ENCODE measurements around the gene MOK. TPM values are rescaled to one million over a fixed set of nuclear protein-coding genes. Genes with fewer than 3 reads are reported as not detected.

MOK gene
- total and polyA plus RNA-seq, 2 donors (not counting 1 experiment from before 2014, with no cell fraction given) = 4.3 to 4.7 TPM

GRCh38 chr14:102320671-102321455 lies 15.9 kb upstream of the MOK start:
- H3K79me2 ChIP-seq (ENCODE audit: control insufficient read depth, insufficient read depth, low read length) = peaks cover 4% of the 10 kb centered on the region
- peak overlapping the region; percentile 81 for H3K27ac ChIP-seq (ENCODE audit: insufficient read depth, low read length)
- no peaks in the 10 kb centered on the region for H4K20me1 ChIP-seq (ENCODE audit: control insufficient read depth, extremely low read depth, insufficient read depth, low read length)
- H2AFZ ChIP-seq (ENCODE audit: low read length) = no peak overlapping the region
- H3K4me1 ChIP-seq (ENCODE audit: control insufficient read depth, extremely low read depth, insufficient read depth, low read length) = peaks cover 6% of the 10 kb centered on the region
- no peaks in the 10 kb centered on the region for H3K27me3 ChIP-seq (ENCODE audit: control insufficient read depth, insufficient read depth, low read length)
- no peak for TF ChIP-seq CTCF (conservative IDR thresholded peaks at IDR 0.05 in 1 of 2, IDR thresholded peaks at IDR 0.05 in 1 of 2; ENCODE audit: low read depth in 1 of 2, low read length in 2 of 2)
- TF ChIP-seq EZH2 (IDR thresholded peaks at IDR 0.05; ENCODE audit: low read length, missing control alignments) = no peak
- H3K4me3 ChIP-seq (replicated peaks in 1 of 4; ENCODE audit: control extremely low read depth in 1 of 4, insufficient read depth in 1 of 4, low read depth in 3 of 4, low read length in 4 of 4) = peak overlapping the region; percentile 60 to 87 (median 67)
- peak overlapping the region; percentile 77 for H3K4me2 ChIP-seq (ENCODE audit: extremely low read depth, insufficient read depth, low read length)
- H3K36me3 ChIP-seq (ENCODE audit: control insufficient read depth, insufficient read depth, low read length) = no peaks in the 10 kb centered on the region
- no peaks in the 10 kb centered on the region for H3K9me3 ChIP-seq (ENCODE audit: control insufficient read depth, insufficient read depth, low read depth, low read length)
- no peak for DNase-seq (ENCODE audit: low read depth in 2 of 2)
- no peak overlapping the region for H3K9ac ChIP-seq (ENCODE audit: insufficient read depth, low read length)

- Histone ChIP-seq H3K79me2 (ENCODE audit: control insufficient read depth, insufficient read depth, low read length) (peaks cover 4% of the 10 kb centered on the region), H3K27ac (ENCODE audit: insufficient read depth, low read length) (peak overlapping the region; percentile 81), H3K4me1 (ENCODE audit: control insufficient read depth, extremely low read depth, insufficient read depth, low read length) (peaks cover 7% of the 10 kb centered on the region), H3K36me3 (ENCODE audit: control insufficient read depth, insufficient read depth, low read length) (no peaks in the 10 kb centered on the region), H3K27me3 (ENCODE audit: control insufficient read depth, insufficient read depth, low read length) (no peaks in the 10 kb centered on the region), H2AFZ (ENCODE audit: low read length) (peak overlapping the region; percentile 22), H3K4me2 (ENCODE audit: extremely low read depth, insufficient read depth, low read length) (peak overlapping the region; percentile 77), H3K9me3 (ENCODE audit: control insufficient read depth, insufficient read depth, low read depth, low read length) (no peaks in the 10 kb centered on the region), H3K9ac (ENCODE audit: insufficient read depth, low read length) (peak overlapping the region; percentile 87), H4K20me1 (ENCODE audit: control insufficient read depth, extremely low read depth, insufficient read depth, low read length) (no peaks in the 10 kb centered on the region), H3K4me3 (replicated peaks in 1 of 4; ENCODE audit: control extremely low read depth in 1 of 4, insufficient read depth in 1 of 4, low read depth in 3 of 4, low read length in 4 of 4) (peak overlapping the region; percentile 60 to 87 (median 67))
- TF ChIP-seq EZH2 (IDR thresholded peaks at IDR 0.05; ENCODE audit: low read length, missing control alignments) (no peak), CTCF (conservative IDR thresholded peaks at IDR 0.05 in 1 of 2, IDR thresholded peaks at IDR 0.05 in 1 of 2; ENCODE audit: low read depth in 1 of 2, low read length in 2 of 2) (no peak)
- peak; percentile 46 to 62 for DNase-seq (ENCODE audit: low read depth in 2 of 2)
Observed at GRCh38 chr14:102320033-102320660, 15.2 kb upstream of the MOK start.

- no peaks in the 10 kb centered on the region for H3K27me3 ChIP-seq (ENCODE audit: control insufficient read depth, insufficient read depth, low read length)
- H3K4me2 ChIP-seq (ENCODE audit: extremely low read depth, insufficient read depth, low read length) = peak within 1 kb of the TSS; percentile 91
- peak within 1 kb of the TSS; percentile 87 for H3K9ac ChIP-seq (ENCODE audit: insufficient read depth, low read length)
- H3K79me2 ChIP-seq (ENCODE audit: control insufficient read depth, insufficient read depth, low read length) = peaks cover 4% of the 10 kb centered on the region
- H3K4me1 ChIP-seq (ENCODE audit: control insufficient read depth, extremely low read depth, insufficient read depth, low read length) = peaks cover 7% of the 10 kb centered on the region
- DNase-seq (ENCODE audit: low read depth in 2 of 2) = peak; percentile 84 to 90
- H4K20me1 ChIP-seq (ENCODE audit: control insufficient read depth, extremely low read depth, insufficient read depth, low read length) = no peaks in the 10 kb centered on the region
- peak within 1 kb of the TSS; percentile 61 to 92 (median 77) for H3K4me3 ChIP-seq (replicated peaks in 1 of 4; ENCODE audit: control extremely low read depth in 1 of 4, insufficient read depth in 1 of 4, low read depth in 3 of 4, low read length in 4 of 4)
- TF ChIP-seq CTCF (conservative IDR thresholded peaks at IDR 0.05 in 1 of 2, IDR thresholded peaks at IDR 0.05 in 1 of 2; ENCODE audit: low read depth in 1 of 2, low read length in 2 of 2) (no peak), EZH2 (IDR thresholded peaks at IDR 0.05; ENCODE audit: low read length, missing control alignments) (no peak)
- no peaks in the 10 kb centered on the region for H3K9me3 ChIP-seq (ENCODE audit: control insufficient read depth, insufficient read depth, low read depth, low read length)
- no peaks in the 10 kb centered on the region for H3K36me3 ChIP-seq (ENCODE audit: control insufficient read depth, insufficient read depth, low read length)
- H2AFZ ChIP-seq (ENCODE audit: low read length) = peak within 1 kb of the TSS; percentile 65
- peak within 1 kb of the TSS; percentile 90 for H3K27ac ChIP-seq (ENCODE audit: insufficient read depth, low read length)
Observed at GRCh38 chr14:102319351-102320032, 14.5 kb upstream of the MOK start, which contains the start of gene ZNF839. ZNF839 (plus strand) TSS chr14:102319746; CDS start chr14:102319766, 20 bp downstream.
